Left ventricle myocardium inferior (tissue), 1 donor: ENCODE results near the gene TNFSF11. TPM values are rescaled to one million over a fixed set of nuclear protein-coding genes. Genes with fewer than 3 reads are reported as not detected.

Source experiments
- DNase-seq: peaks from one replicate; pipeline ENCODE4 v3.0.0-alpha.2; 2020
- H3K27ac ChIP-seq: fragments of 200-600 bp; replicated peaks from 2 replicates; pipeline ENCODE4 v1.8.0; 2021
- H3K27me3 ChIP-seq: fragments of 200-600 bp; 2 replicates; pipeline ENCODE4 v1.8.0; 2021; ENCODE audit warnings: low read depth
- H3K36me3 ChIP-seq: fragments of 200-600 bp; 2 replicates; pipeline ENCODE4 v1.8.0; 2021
- H3K4me1 ChIP-seq: fragments of 200-600 bp; 2 replicates; pipeline ENCODE4 v1.8.0; 2021
- H3K4me3 ChIP-seq: fragments of 200-600 bp; 2 replicates; pipeline ENCODE4 v1.8.0; 2021; ENCODE audit warnings: mild to moderate bottlenecking, moderate library complexity
- H3K9me3 ChIP-seq: fragments of 200-600 bp; replicated peaks from 2 replicates; pipeline ENCODE4 v1.8.0; 2021
- intact Hi-C: fragments of 100-400 bp; cut with micrococcal nuclease; formaldehyde crosslinking; loops from one replicate; pipeline ENCODE4 v1.11.0; 2022
- total RNA-seq: library from RNA; stranded (reverse); fragmentation: NEBNext Ultra II Directional; extraction: Animal tissue kit (Norgen Biotek cat#: 25700); gene quantifications from one replicate; pipeline ENCODE4 v1.2.1, GENCODE V29; 2021
- TF ChIP-seq, protein P1 (sequence below): fragments of 200-600 bp; IDR thresholded peaks from 2 replicates; pipeline ENCODE4 v1.8.0; 2021; ENCODE audit warnings: antibody characterized with exemption, mild to moderate bottlenecking, borderline replicate concordance
- donor health status: DM: no; HTN: yes; CAD: no; lungs with severe emphysema.

TNFSF11 gene
- total RNA-seq, 1 donor from 2014 or later, result not detected

GRCh38 chr13:42649831-42650230 lies 75.9 kb downstream of the TNFSF11 start:
- TF ChIP-seq, protein P1, sequence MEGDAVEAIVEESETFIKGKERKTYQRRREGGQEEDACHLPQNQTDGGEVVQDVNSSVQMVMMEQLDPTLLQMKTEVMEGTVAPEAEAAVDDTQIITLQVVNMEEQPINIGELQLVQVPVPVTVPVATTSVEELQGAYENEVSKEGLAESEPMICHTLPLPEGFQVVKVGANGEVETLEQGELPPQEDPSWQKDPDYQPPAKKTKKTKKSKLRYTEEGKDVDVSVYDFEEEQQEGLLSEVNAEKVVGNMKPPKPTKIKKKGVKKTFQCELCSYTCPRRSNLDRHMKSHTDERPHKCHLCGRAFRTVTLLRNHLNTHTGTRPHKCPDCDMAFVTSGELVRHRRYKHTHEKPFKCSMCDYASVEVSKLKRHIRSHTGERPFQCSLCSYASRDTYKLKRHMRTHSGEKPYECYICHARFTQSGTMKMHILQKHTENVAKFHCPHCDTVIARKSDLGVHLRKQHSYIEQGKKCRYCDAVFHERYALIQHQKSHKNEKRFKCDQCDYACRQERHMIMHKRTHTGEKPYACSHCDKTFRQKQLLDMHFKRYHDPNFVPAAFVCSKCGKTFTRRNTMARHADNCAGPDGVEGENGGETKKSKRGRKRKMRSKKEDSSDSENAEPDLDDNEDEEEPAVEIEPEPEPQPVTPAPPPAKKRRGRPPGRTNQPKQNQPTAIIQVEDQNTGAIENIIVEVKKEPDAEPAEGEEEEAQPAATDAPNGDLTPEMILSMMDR, result no peak
- Histone ChIP-seq H3K4me1 (no peaks in the 10 kb centered on the region), H3K9me3 (no peaks in the 10 kb centered on the region), H3K4me3 (no peak overlapping the region), H3K27me3 (peaks cover 15% of the 10 kb centered on the region), H3K27ac (no peak overlapping the region), H3K36me3 (no peaks in the 10 kb centered on the region)
- intact Hi-C loops, result no loop called here
- DNase-seq, result no peak

DNA sequence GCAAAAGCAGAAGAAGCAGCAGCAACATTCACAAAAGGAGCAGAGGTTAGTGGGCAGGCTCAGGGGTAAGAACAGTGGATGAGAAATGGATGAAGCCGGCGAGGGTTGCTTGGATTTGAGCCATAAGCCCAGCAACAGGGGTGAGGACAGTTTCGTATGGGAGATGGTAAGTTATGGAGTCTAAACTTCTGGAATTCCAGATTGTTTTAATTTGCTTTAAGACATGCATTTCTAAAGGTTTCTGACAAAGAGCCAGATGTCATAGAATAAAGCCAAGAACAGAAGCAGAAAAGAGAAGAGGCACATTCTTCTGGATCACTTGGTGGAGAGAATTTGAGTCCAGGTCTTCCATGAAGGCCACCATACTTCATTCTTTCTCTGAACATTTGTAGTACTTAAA lies 76.6 kb downstream of the TNFSF11 start:
- DNase-seq, result no peak
- intact Hi-C loops, result no loop called here
- H3K36me3 ChIP-seq, result no peaks in the 10 kb centered on the region
- no peak overlapping the region for H3K4me3 ChIP-seq
- no peak overlapping the region for H3K27ac ChIP-seq
- TF ChIP-seq, protein P1, result no peak
- H3K27me3 ChIP-seq, result peaks cover 17% of the 10 kb centered on the region
- H3K9me3 ChIP-seq, result no peaks in the 10 kb centered on the region
- no peaks in the 10 kb centered on the region for H3K4me1 ChIP-seq

DNA sequence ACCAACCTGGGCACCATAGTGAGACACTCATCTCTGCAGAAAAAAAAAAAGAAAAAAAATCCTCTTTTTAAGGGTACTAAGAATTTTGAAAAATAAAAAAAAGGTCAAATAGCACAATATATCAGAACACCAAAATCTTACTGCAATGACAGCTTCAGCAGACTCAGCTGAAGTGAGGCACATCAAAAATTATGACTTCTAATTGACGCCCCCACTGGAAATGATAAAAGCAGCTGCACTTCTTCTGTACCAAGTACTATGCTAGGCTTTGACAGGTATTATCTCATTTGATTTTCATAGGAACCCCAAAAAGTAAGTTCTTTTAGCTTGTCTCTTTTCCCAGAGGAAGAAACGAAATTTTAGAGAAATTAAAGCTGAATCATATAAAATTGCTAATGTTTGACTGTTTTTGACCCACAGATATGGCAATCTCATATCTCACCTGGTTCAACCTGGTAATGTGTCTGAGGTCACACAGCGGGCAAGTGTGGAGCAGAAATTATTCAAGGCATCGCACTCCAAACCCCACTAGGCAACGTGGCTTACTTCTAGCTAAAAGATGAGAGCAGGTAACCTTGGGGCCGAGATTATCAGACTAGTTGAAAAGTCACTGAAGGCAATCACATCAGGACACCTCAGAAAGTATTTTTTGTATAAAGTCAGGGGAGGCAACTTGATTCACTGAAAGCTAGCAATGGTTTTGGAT lies 78.1 kb downstream of the TNFSF11 start:
- TF ChIP-seq, protein P1, result no peak
- no peaks in the 10 kb centered on the region for H3K9me3 ChIP-seq
- no peak for DNase-seq
- H3K4me3 ChIP-seq, result no peak overlapping the region
- no peaks in the 10 kb centered on the region for H3K36me3 ChIP-seq
- no peak overlapping the region for H3K27ac ChIP-seq
- intact Hi-C loops, result no loop called here
- peaks cover 19% of the 10 kb centered on the region for H3K27me3 ChIP-seq
- no peaks in the 10 kb centered on the region for H3K4me1 ChIP-seq

DNA sequence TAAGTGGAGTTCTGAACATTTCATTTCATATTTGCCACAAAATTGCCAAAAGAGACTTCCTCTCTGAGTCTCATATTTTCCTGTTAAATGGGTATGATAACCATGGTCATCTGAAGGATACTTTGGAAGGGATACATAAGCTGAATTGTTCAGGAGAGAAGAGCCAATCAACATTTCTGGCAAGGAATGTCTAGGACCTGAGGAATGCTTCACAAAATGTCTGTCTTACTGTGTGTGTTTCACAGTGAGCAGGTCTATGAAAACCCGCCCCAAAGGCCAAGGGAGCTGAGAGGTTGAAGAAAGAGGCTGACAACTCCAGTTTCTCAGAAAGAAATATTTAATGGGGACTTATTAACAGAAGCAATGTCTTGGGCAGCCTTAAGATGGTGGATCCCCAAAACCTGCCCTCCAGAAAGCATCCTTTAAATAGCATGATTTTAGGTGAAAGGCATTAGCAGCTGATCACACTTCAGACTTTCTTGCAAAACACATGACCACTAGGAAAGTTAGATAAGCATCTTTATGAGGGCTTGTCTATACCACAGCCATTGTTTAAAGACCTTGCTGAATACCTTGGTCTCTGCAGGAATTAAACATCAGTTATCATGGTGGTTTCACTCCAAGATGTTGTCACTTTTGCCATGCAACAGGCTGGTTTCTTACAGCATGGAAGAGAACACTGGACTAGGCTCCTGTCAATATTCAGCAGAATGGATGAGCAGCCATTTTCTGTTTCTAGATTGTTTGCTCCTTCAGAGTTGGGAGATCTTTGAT lies 78.9 kb downstream of the TNFSF11 start:
- intact Hi-C loops, result no loop called here
- no peak overlapping the region for H3K4me3 ChIP-seq
- DNase-seq, result no peak
- no peaks in the 10 kb centered on the region for H3K36me3 ChIP-seq
- no peaks in the 10 kb centered on the region for H3K4me1 ChIP-seq
- no peaks in the 10 kb centered on the region for H3K9me3 ChIP-seq
- no peak overlapping the region for H3K27ac ChIP-seq
- TF ChIP-seq, protein P1, result no peak
- peaks cover 21% of the 10 kb centered on the region for H3K27me3 ChIP-seq

- Histone ChIP-seq H3K36me3 (no peaks in the 10 kb centered on the region), H3K27me3 (peaks cover 29% of the 10 kb centered on the region), H3K4me3 (no peak overlapping the region), H3K27ac (no peak overlapping the region), H3K9me3 (no peaks in the 10 kb centered on the region), H3K4me1 (no peaks in the 10 kb centered on the region)
- DNase-seq, result no peak
- intact Hi-C loops, result no loop called here
- TF ChIP-seq, protein P1, result no peak
Observed at GRCh38 chr13:42653679-42654078, 79.7 kb downstream of the TNFSF11 start.
